ENCODE data around the gene TTL. TPM values are rescaled to one million over a fixed set of nuclear protein-coding genes. Genes with fewer than 3 reads are reported as not detected.
A peak's percentile ranks its signal among the peaks of the same experiment; 100 is the strongest.
"Not testable (repeated sequence)": the region's sequence is repeated elsewhere in the genome, so short reads cannot be mapped to it uniquely, and the experiment has no call there.

The TTL gene
- 57.8 and 58.9 TPM in 2 replicates for total RNA-seq (2021)
- long read RNA-seq, full-length matches to known transcripts, result 1 of 19 reads
- long read RNA-seq, partial matches to known transcripts, result 2 of 19 reads
- long read RNA-seq, other reads (novel, unspliced or antisense), result 16 of 19 reads

GRCh38 chr2:112481528-112482233 is at the start of gene TTL:
TSS of gene TTL (plus strand) at chr2:112482156. CDS start at chr2:112482345, 189 bp downstream.
- Histone ChIP-seq H3K23me2 (ENCODE audit: insufficient read length, low read depth, low read length, poor library complexity, severe bottlenecking) (peaks cover 24% of the 10 kb centered on the region), H2AFZ (ENCODE audit: low read length) (peak within 1 kb of the TSS; percentile 60), H3K4ac (ENCODE audit: low read depth, low read length) (no peak within 1 kb of the TSS; the same call in 1 of the 2 replicates), H3K27ac (ENCODE audit: insufficient read length, low read depth, low read length) (no peak within 1 kb of the TSS), H4K5ac (ENCODE audit: insufficient read length, low read depth, low read length) (no peak within 1 kb of the TSS), H2BK5ac (ENCODE audit: insufficient read length, low read length) (no peak within 1 kb of the TSS), H3K14ac (ENCODE audit: insufficient read depth, low read length) (peak within 1 kb of the TSS; percentile 56), H3K18ac (ENCODE audit: insufficient read length, low read depth, low read length) (peak within 1 kb of the TSS; percentile 57), H4K91ac (ENCODE audit: insufficient read length, low read depth, low read length) (no peak within 1 kb of the TSS), H2BK15ac (ENCODE audit: low read depth, low read length) (no peak within 1 kb of the TSS), H3K27me3 (ENCODE audit: insufficient read depth, low read length) (no peaks in the 10 kb centered on the region; the same call in 1 of the 2 replicates), H3K56ac (ENCODE audit: insufficient read length, low read depth, low read length) (no peak within 1 kb of the TSS), H3K79me1 (ENCODE audit: insufficient read depth, low read depth, low read length, poor library complexity, severe bottlenecking) (no peaks in the 10 kb centered on the region), H2BK20ac (ENCODE audit: low read depth, low read length, poor library complexity, severe bottlenecking) (no peak within 1 kb of the TSS), H4K20me1 (ENCODE audit: control insufficient read depth, insufficient read depth, insufficient read length) (no peaks in the 10 kb centered on the region), H3T11ph (ENCODE audit: low read length) (no peak within 1 kb of the TSS), H3K4me1 (ENCODE audit: insufficient read depth, low read length) (no peaks in the 10 kb centered on the region; the same call in 1 of the 2 replicates), H3K9me3 (ENCODE audit: control insufficient read depth, low read depth, low read length) (no peaks in the 10 kb centered on the region), H3K23ac (ENCODE audit: insufficient read length, low read depth, low read length) (no peak within 1 kb of the TSS), H4K8ac (replicated peaks; ENCODE audit: insufficient read length, low read depth, low read length) (peak within 1 kb of the TSS; percentile 89), H2BK12ac (ENCODE audit: insufficient read length, low read depth, low read length) (no peak within 1 kb of the TSS), H2AK5ac (ENCODE audit: insufficient read length, low read length) (no peak within 1 kb of the TSS), H3K4me2 (ENCODE audit: insufficient read depth, insufficient read length, low read length) (peak within 1 kb of the TSS; percentile 100), H3K9ac (ENCODE audit: extremely low read depth, insufficient read length, low read length) (peak within 1 kb of the TSS; percentile 84), H3K79me2 (ENCODE audit: insufficient read depth, low read length) (peaks cover 6% of the 10 kb centered on the region; the same call in 1 of the 2 replicates), H2BK120ac (ENCODE audit: low read depth, low read length, poor library complexity, severe bottlenecking) (no peak within 1 kb of the TSS)
- Mint-ChIP-seq H3K9me3 (no peaks in the 10 kb centered on the region; a peak in 1 of 5 replicates), H3K4me1 (peaks cover 18 to 21% of the 10 kb centered on the region in 2 experiments), H3K27ac (peak within 1 kb of the TSS; percentile 61 to 93 (median 90); a peak in 6 of 7 replicates), H3K27me3 (ENCODE audit: low read depth) (peaks cover 15% of the 10 kb centered on the region), H3K4me3 (peak within 1 kb of the TSS; percentile 93 to 97), H3K36me3 (ENCODE audit: insufficient read depth in 1 of 3, low read depth in 3 of 3) (peaks cover 11 to 24% (median 18%) of the 10 kb centered on the region in 3 experiments)
- peak; percentile 62 for DNase-seq
- no peak for TF ChIP-seq CTCF (conservative IDR thresholded peaks at IDR 0.05)
- WGBS (ENCODE audit: extremely low coverage, insufficient read length, low lambda C conversion rate), result no CpG with 5 or more reads among the region's 82 CpGs

DNA sequence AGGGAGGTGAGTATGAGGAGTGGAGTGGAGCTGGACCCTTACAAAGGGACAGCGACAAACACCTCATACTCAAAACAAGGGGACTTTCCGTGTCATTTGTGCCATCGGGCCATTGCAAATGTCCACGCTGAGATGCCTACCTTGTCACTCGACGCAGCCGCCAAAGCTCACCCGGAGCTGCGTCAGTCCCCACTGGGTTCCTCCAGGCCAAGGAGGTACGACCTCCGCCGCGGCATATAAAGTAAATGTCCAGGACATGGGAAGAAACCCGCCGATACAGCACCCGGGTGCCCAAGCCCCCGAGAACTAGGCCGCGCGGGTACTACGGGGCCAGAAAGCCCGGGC is 49.6 kb upstream of the TTL start:
- H2BK5ac ChIP-seq (ENCODE audit: insufficient read length, low read length); H3K4me3 Mint-ChIP-seq: not testable (repeated sequence)

More for the DNA sequence above, 49.6 kb upstream of the TTL start:
- H3T11ph ChIP-seq (ENCODE audit: low read length); H3K79me2 ChIP-seq (ENCODE audit: insufficient read depth, low read length); H2AFZ ChIP-seq (ENCODE audit: low read length); H2AK5ac ChIP-seq (ENCODE audit: insufficient read length, low read length); H3K9ac ChIP-seq (ENCODE audit: extremely low read depth, insufficient read length, low read length); H4K5ac ChIP-seq (ENCODE audit: insufficient read length, low read depth, low read length); H3K4me2 ChIP-seq (ENCODE audit: insufficient read depth, insufficient read length, low read length); H3K9me3 Mint-ChIP-seq; H2BK20ac ChIP-seq (ENCODE audit: low read depth, low read length, poor library complexity, severe bottlenecking); H3K27ac Mint-ChIP-seq; H2BK12ac ChIP-seq (ENCODE audit: insufficient read length, low read depth, low read length); H3K9me3 ChIP-seq (ENCODE audit: control insufficient read depth, low read depth, low read length); H2BK15ac ChIP-seq (ENCODE audit: low read depth, low read length); H3K4me1 Mint-ChIP-seq; H4K91ac ChIP-seq (ENCODE audit: insufficient read length, low read depth, low read length); H3K79me1 ChIP-seq (ENCODE audit: insufficient read depth, low read depth, low read length, poor library complexity, severe bottlenecking); H3K56ac ChIP-seq (ENCODE audit: insufficient read length, low read depth, low read length); DNase-seq; H4K8ac ChIP-seq (replicated peaks; ENCODE audit: insufficient read length, low read depth, low read length); H3K27ac ChIP-seq (ENCODE audit: insufficient read length, low read depth, low read length); H3K4ac ChIP-seq (ENCODE audit: low read depth, low read length); H2BK120ac ChIP-seq (ENCODE audit: low read depth, low read length, poor library complexity, severe bottlenecking); H3K18ac ChIP-seq (ENCODE audit: insufficient read length, low read depth, low read length); H3K23me2 ChIP-seq (ENCODE audit: insufficient read length, low read depth, low read length, poor library complexity, severe bottlenecking); H3K36me3 Mint-ChIP-seq (ENCODE audit: insufficient read depth in 1 of 3, low read depth in 3 of 3); H3K4me1 ChIP-seq (ENCODE audit: insufficient read depth, low read length); H3K27me3 Mint-ChIP-seq (ENCODE audit: low read depth); H3K27me3 ChIP-seq (ENCODE audit: insufficient read depth, low read length); H4K20me1 ChIP-seq (ENCODE audit: control insufficient read depth, insufficient read depth, insufficient read length); H3K23ac ChIP-seq (ENCODE audit: insufficient read length, low read depth, low read length); H3K14ac ChIP-seq (ENCODE audit: insufficient read depth, low read length): not testable (repeated sequence)
- no CpG with 5 or more reads among the region's 22 CpGs for WGBS (ENCODE audit: extremely low coverage, insufficient read length, low lambda C conversion rate)

All from H9 (cell line).